GM18508 (cell line): ENCODE measurements around the gene TMEM50A.
A peak's percentile ranks its signal among the peaks of the same experiment; 100 is the strongest.
"Not testable (repeated sequence)": the region's sequence is repeated elsewhere in the genome, so short reads cannot be mapped to it uniquely, and the experiment has no call there.

Experiments
- ATAC-seq: cut with Tn5 transposase; IDR thresholded peaks from one replicate; pipeline ENCODE4 v1.9.1; 2021; ENCODE audit warnings: moderate number of reproducible peaks; ENCODE audit not compliant: insufficient read depth, unreplicated experiment

TMEM50A gene

GRCh38 chr1:25338188-25338981 is at the start of gene TMEM50A:
Gene TMEM50A (plus strand): TSS chr1:25338334. CDS start chr1:25340487, 2,153 bp downstream.
- peak; percentile 12 for ATAC-seq

DNA sequence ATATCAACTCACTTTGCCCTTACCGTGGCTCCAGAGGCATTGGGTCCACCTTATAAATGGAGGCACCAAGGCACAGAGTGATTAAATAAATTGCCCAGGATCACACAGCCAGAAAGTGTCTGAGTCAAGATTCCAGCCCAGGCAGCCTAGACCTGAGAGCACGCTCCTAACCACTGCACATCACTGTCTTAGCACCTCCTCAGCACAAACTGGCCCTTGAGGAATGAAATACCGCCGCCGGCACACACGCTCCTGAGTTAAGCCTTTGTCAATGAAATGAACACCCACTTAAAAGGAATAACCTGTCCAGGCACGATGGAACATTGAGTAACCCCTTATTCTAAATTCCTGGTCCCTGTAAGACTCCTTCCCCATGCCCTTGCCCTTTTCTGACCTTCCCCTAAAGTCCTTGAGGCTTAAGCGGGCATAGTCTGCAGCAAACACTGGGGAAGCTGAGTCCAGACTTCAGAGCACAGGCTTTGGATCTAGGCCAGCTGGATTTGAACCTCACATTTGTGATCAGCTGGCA is 49.5 kb upstream of the TMEM50A start:
- not testable (repeated sequence) for ATAC-seq

DNA sequence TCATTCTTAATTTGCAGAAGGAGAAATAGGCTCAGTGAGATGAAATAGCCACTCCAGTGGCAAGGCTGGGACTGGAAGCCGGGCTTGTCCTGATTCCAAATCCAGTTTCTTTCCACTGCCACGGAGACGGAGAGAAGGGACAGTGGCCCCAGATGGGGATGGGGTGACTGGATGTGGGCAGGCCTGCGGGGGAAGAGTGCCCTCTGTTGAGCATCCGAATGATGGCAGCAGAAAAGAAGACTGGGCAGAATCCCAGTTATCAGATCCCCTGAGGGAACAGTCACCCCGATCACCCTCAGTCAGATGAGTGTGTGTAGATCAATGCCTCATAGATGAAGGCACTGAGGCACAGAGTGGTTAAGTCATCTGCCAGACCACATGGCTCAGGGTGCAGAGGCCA is 48.1 kb upstream of the TMEM50A start:
- not testable (repeated sequence) for ATAC-seq

DNA sequence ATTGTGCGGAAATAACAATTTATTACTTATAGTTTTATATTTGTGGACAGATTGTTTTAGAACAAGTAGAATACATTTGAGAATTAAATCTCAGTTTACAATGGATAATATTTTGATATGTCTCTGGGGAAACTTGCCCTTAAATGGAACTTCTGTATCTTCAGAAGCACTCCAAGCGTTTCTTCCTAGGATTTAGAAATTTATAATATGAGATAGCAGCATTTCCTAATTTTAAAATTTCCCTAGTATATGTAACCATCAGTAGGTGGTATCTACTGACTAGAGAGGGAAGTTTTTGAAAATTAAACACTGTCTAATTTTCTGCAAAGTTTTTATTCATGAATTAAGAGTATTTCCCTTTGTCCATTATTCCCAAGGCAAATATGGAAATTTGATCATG is 44.7 kb upstream of the TMEM50A start:
- ATAC-seq = not testable (repeated sequence)

GRCh38 chr1:25294889-25295826 is 43.0 kb upstream of the TMEM50A start:
- ATAC-seq = not testable (repeated sequence)

DNA sequence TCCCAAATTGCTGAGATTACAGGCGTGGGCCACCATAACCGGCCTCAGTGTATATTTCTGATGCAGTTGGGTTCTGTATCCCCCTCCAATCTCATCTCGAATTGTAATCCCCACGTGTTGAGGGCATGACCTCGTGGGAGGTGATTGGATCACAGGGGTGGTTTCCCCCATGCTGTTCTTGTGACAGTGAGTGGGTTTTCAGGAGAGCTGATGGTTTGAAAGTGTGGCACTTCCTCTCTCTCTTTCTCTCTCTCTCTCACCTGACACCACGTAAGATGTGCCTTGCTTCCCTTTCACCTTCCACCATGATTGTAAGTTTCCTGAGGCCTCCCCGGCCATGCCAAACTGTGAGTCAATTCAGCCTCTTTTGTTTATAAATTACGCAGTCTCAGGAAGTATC is 41.6 kb upstream of the TMEM50A start:
- ATAC-seq = not testable (repeated sequence)

GRCh38 chr1:25300729-25301128 is 37.4 kb upstream of the TMEM50A start:
- not testable (repeated sequence) for ATAC-seq

GRCh38 chr1:25302330-25302729 is 35.8 kb upstream of the TMEM50A start:
- not testable (repeated sequence) for ATAC-seq

- not testable (repeated sequence) for ATAC-seq
These were observed 33.2 kb upstream of the TMEM50A start for GRCh38 chr1:25304936-25305335.

DNA sequence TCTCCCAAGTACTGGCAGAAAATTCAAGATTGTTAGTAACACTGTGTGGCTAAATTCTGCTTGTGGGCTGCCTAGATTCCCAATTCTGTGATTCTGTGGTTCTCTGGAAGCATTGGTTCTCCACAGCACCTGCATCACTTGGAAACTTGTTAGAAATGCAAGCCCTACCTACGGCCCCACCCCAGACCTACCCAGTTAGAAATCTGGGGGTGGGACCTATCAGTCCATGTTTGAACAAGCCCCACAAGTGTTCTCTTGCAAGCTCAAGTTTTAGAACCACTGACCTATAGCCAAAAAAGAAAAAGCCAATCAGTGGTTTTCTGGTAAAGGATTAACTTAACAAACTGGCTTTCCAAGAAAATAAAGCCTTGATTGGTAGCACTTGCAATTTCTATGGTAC is 30.0 kb upstream of the TMEM50A start:
- ATAC-seq = not testable (repeated sequence)

DNA sequence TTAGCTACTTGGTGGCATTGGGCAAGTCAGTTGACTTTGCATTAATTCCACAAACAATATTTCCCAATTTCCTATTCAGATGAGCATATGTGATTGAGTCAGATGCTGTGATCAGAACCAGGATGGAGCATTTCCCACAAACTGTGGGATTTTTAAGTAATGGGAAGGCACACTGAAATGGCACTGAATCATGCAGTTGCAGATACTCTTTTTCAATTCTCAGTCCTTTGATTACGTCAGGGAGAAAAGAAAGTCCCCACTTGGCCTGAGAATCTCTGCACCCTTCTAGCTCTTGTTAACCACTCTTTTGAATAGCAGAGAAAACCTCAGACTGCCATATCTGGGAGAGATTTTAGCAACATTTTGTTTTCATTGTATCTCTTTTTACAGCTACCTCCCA is 29.0 kb upstream of the TMEM50A start:
- ATAC-seq = not testable (repeated sequence)

DNA sequence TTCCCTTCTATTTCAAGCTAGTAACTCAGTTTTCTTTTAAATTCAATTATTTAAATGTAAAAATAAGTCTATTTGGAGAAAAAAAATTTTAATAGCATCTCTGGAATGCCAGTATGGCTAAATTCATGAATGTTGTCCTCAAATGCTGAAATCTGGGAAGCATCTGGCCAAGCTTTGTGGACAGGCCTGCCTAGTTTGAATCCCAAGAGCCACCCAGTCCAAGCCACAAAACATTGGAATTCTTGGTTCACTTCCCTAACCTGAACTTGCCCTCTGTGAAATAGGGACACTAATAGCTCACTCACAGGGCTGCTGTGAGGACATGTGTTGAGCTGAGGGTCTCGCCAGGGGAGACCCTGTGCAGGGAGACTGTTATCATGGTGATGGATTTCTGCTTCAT is 28.6 kb upstream of the TMEM50A start:
- ATAC-seq = not testable (repeated sequence)

DNA sequence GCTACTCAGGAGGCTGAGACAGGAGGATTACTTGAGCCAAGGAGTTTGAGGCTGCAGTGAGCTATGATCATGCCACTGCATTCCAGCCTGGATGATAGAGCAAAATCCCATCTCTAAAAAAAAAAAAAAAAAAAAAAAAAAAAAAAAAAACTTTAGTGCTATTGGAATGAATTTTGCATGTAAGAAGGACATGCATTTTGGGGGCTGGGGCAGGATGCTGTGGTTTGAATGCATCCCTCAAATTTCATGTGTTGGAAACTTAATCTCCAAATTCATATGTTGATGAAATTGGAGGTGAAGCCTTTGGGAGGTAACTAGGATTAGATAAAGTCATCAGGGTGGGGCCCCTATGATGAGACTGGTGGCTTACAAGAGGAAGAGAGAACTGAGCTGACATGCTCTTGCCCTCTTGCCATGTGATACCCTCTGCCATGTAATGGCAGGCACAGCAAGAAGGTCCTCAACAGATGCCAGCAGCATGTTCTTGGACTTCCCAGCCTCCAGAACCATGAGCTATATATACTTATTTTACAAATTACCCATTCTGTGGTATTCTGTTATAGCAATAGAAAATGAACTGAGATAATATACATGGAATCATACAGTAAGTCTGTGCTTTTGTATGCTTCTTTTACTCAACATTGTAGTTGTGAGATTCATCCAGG is 25.2 kb upstream of the TMEM50A start:
- not testable (repeated sequence) for ATAC-seq

DNA sequence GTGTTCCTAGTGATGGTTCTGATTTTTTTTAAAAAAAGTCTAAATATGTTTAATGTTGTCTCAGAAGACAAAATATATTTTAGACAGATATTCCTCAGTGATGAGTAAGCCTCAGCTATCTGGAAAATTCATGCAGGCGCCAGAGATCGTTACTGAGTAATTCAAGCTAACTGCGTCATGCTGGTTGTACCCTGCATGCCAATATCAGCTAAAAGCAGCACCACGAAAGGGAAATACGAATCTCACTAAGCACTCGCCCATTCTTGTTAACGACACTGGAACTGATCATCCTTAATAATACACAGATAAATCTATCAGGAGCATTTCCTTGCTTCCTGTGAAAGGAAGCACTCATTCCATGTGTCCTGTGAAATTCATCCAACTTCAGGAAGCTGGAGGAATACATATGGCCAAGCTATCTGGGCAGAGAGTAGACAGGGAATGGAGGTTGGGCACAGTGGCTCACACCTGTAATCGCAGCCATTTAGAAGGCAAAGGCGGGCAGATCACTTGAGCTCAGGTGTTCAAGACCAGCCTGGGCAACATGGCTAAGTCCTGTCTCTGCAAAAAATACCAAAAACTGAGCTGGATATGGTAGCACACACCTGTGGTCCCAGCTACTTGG is 17.7 kb upstream of the TMEM50A start:
- not testable (repeated sequence) for ATAC-seq

DNA sequence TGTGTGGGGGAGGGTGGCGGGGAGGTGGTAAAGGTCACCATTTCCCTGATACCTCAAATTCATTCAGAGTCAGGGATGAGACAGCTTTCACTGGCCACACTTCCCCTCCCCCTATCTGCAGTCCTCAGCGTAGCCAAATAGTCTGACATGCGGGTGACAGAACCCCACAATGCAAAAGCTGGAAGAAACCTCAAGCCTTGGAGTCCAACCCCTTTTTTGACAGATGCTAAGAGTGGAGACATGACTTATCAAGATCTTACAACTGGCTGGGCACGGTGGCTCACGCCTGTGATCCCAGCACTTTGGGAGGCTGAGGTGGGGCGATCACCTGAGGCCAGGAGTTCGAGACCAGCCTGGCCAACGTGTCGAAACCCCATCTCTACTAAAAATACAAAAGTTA is 16.0 kb upstream of the TMEM50A start:
- not testable (repeated sequence) for ATAC-seq

- ATAC-seq = not testable (repeated sequence)
These were observed 13.7 kb upstream of the TMEM50A start for GRCh38 chr1:25324407-25324806.

DNA sequence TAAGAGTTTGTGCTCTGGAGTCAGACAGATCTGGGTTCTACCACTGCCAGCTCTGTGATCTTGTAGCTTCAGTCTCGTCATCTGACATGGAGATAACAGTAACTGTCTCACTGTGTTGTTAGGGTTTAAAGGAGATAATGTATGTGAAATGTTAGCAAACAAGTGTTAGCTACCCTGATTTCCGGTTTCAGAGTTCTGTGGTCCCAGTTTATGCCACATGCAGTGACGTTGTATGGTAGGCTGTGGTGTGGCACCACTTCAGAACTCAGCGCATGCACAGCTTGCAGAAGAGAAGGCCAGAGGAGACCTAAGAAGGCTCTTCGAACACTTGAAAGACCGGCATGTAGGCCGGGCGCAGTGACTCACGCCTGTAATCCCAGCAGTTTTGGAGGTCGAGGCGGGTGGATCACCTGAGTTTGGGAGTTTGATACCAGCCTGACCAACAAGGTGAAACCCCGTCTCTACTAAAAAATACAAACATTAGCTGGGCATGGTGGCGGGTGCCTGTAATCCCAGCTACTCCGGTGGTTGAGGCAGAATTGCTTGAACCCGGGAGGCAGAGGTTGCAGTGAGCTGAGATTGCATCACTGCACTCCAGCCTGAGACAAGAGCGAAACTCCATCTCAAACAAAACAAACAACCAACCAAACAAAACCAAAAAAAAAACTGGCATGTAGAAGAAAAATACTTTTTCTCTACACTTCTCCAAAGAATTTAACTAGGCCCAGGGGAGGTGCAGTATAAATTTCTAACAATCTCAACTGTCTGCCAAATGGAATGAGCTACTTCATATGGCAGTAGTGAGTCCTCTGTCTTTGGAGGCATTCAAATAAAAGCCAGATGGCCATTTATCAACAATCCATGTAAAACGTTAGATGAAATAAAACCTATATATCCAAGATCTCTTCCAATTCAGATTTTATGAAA is 10.0 kb upstream of the TMEM50A start:
- not testable (repeated sequence) for ATAC-seq

DNA sequence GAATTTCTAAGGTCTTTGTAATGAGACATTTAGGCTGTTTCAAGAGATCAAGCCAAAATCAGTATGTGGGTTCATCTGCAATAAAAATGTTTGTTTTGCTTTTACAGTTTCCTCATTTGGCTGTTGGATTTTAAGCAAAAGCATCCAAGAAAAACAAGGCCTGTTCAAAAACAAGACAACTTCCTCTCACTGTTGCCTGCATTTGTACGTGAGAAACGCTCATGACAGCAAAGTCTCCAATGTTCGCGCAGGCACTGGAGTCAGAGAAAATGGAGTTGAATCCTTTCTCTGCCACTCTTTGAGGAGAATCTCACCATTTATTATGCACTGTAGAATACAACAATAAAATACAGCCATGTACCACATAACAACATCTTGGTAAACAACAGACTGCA is 9.3 kb upstream of the TMEM50A start:
- ATAC-seq = not testable (repeated sequence)

GRCh38 chr1:25329336-25329735 is 8.8 kb upstream of the TMEM50A start:
- not testable (repeated sequence) for ATAC-seq
